ENCODE measurements around the gene GJA4.
"Not testable (repeated sequence)": the region's sequence is repeated elsewhere in the genome, so short reads cannot be mapped to it uniquely, and the experiment has no call there.

The GJA4 gene

DNA sequence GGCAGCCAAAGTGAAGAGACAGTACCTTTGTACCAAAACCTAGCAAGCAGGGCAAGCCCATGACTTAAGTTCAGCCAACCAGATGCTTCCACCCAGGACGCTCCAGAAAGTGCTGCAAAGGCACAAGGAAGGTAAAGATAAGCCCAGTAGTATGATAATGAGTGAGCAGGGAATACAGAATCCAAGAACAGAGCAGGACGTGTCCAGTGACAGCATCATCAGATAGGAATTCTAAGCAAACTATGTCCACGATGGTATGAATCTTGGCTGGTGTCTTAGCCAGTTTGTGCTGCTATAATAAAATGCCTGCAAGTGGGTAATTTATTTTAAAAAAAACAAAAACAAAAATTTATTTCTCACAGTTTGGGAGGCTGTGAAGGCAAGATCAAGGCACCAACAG, 13.6 kb downstream of the GJA4 start:
- no peaks in the 10 kb centered on the region for H4K20me1 ChIP-seq (ENCODE audit: insufficient read depth, low read length)
- H3K27me3 ChIP-seq (ENCODE audit: insufficient read depth, low read length): no peaks in the 10 kb centered on the region
- H3K9ac ChIP-seq (ENCODE audit: low read length): no peak overlapping the region
- TF ChIP-seq EZH2 (IDR thresholded peaks at IDR 0.05; ENCODE audit: borderline replicate concordance, low read length): no peak
- TF ChIP-seq, protein P1, sequence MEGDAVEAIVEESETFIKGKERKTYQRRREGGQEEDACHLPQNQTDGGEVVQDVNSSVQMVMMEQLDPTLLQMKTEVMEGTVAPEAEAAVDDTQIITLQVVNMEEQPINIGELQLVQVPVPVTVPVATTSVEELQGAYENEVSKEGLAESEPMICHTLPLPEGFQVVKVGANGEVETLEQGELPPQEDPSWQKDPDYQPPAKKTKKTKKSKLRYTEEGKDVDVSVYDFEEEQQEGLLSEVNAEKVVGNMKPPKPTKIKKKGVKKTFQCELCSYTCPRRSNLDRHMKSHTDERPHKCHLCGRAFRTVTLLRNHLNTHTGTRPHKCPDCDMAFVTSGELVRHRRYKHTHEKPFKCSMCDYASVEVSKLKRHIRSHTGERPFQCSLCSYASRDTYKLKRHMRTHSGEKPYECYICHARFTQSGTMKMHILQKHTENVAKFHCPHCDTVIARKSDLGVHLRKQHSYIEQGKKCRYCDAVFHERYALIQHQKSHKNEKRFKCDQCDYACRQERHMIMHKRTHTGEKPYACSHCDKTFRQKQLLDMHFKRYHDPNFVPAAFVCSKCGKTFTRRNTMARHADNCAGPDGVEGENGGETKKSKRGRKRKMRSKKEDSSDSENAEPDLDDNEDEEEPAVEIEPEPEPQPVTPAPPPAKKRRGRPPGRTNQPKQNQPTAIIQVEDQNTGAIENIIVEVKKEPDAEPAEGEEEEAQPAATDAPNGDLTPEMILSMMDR (IDR thresholded peaks at IDR 0.05; ENCODE audit: low read length): no peak
- H2AFZ ChIP-seq (ENCODE audit: low read length): no peak overlapping the region
- H3K79me2 ChIP-seq (ENCODE audit: insufficient read depth, low read length): no peaks in the 10 kb centered on the region
- no peaks in the 10 kb centered on the region for H3K4me1 ChIP-seq (ENCODE audit: insufficient read depth, low read length, severe bottlenecking)
- H3K9me2 ChIP-seq (ENCODE audit: low read depth, low read length): no peaks in the 10 kb centered on the region
- no peaks in the 10 kb centered on the region for H3F3A ChIP-seq (ENCODE audit: insufficient read depth, low read length)
- H3K36me3 ChIP-seq (ENCODE audit: insufficient read depth, low read length): no peaks in the 10 kb centered on the region
- H3K4me3 ChIP-seq (ENCODE audit: low read depth, low read length, poor library complexity, severe bottlenecking): no peak overlapping the region
- no peak overlapping the region for H3K27ac ChIP-seq (ENCODE audit: low read depth, low read length, poor library complexity, severe bottlenecking)
- no peaks in the 10 kb centered on the region for H3K9me3 ChIP-seq (ENCODE audit: low read length)
- no peak overlapping the region for H3K4me2 ChIP-seq (ENCODE audit: low read length)

DNA sequence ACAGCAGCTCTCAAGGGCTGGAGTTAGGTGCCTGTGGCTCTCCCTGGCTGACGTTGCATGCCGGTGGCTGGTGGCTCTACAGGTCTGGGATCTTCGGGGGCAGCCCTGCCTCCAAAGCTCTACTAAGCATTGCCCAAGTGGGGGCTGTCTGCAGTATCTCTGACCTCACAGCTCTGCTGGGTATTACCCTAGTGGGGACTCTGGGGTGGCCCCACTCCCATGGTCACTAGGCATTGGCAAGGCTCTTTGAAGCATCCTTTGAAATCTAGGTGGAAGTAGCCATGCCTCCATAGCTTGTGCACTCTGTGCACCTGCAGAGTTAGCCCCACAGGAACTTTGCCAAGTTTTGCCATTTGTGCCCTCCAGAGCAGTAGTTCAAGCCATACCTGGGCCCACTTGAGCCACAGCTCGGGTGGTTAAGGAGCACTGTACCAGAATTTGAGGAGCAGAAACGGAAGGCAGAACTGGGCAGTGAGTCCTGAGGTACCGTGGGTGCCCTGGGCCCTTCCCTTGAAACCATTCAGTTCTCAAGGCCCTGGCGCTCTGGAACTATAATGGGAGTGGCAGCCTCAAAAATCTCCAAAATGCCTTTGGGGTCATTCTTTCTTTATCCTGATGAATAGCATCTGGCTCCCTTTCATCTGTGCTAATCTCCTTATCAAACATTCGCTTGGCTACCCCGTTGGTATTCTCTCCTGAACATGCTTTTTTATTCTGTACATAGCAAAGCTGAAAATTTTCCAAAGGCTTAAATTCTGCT, 15.4 kb downstream of the GJA4 start:
- no peak overlapping the region for H3K4me2 ChIP-seq (ENCODE audit: low read length)
- no peaks in the 10 kb centered on the region for H3K79me2 ChIP-seq (ENCODE audit: insufficient read depth, low read length)
- H3K36me3 ChIP-seq (ENCODE audit: insufficient read depth, low read length): no peaks in the 10 kb centered on the region
- no peaks in the 10 kb centered on the region for H3K9me3 ChIP-seq (ENCODE audit: low read length)
- H3K4me3 ChIP-seq (ENCODE audit: low read depth, low read length, poor library complexity, severe bottlenecking): no peak overlapping the region
- H3K4me1 ChIP-seq (ENCODE audit: insufficient read depth, low read length, severe bottlenecking): no peaks in the 10 kb centered on the region
- H3K27ac ChIP-seq (ENCODE audit: low read depth, low read length, poor library complexity, severe bottlenecking): no peak overlapping the region
- H3K9ac ChIP-seq (ENCODE audit: low read length): no peak overlapping the region
- no peaks in the 10 kb centered on the region for H3K27me3 ChIP-seq (ENCODE audit: insufficient read depth, low read length)
- no peaks in the 10 kb centered on the region for H4K20me1 ChIP-seq (ENCODE audit: insufficient read depth, low read length)
- no peaks in the 10 kb centered on the region for H3K9me2 ChIP-seq (ENCODE audit: low read depth, low read length)
- no peaks in the 10 kb centered on the region for H3F3A ChIP-seq (ENCODE audit: insufficient read depth, low read length)
- no peak for TF ChIP-seq EZH2 (IDR thresholded peaks at IDR 0.05; ENCODE audit: borderline replicate concordance, low read length)
- TF ChIP-seq, protein P1 (IDR thresholded peaks at IDR 0.05; ENCODE audit: low read length): no peak
- no peak overlapping the region for H2AFZ ChIP-seq (ENCODE audit: low read length)

DNA sequence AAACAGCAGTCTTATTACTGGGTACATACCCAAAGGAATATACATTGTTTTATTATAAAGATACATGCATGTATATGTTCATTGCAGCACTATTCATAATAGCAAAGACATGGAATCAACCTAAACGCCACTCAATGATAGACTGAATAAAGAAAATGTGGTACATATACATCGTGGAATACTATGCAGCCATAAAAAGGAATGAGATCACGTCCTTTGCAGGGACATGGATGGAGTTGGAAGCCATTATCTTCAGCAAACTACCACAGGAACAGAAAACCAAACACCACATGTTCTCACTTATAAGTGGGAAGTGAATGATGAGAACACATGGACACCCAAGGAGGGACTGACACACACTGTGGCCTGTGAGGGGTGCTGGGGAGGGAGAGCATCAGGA, 18.0 kb downstream of the GJA4 start:
- H3K9me3 ChIP-seq (ENCODE audit: low read length); H3K4me3 ChIP-seq (ENCODE audit: low read depth, low read length, poor library complexity, severe bottlenecking); H3K79me2 ChIP-seq (ENCODE audit: insufficient read depth, low read length); H3K4me1 ChIP-seq (ENCODE audit: insufficient read depth, low read length, severe bottlenecking); H3K9me2 ChIP-seq (ENCODE audit: low read depth, low read length); H3K36me3 ChIP-seq (ENCODE audit: insufficient read depth, low read length); H3F3A ChIP-seq (ENCODE audit: insufficient read depth, low read length); H3K4me2 ChIP-seq (ENCODE audit: low read length); H4K20me1 ChIP-seq (ENCODE audit: insufficient read depth, low read length); H3K27ac ChIP-seq (ENCODE audit: low read depth, low read length, poor library complexity, severe bottlenecking); H3K27me3 ChIP-seq (ENCODE audit: insufficient read depth, low read length); H2AFZ ChIP-seq (ENCODE audit: low read length); H3K9ac ChIP-seq (ENCODE audit: low read length): not testable (repeated sequence)

DNA sequence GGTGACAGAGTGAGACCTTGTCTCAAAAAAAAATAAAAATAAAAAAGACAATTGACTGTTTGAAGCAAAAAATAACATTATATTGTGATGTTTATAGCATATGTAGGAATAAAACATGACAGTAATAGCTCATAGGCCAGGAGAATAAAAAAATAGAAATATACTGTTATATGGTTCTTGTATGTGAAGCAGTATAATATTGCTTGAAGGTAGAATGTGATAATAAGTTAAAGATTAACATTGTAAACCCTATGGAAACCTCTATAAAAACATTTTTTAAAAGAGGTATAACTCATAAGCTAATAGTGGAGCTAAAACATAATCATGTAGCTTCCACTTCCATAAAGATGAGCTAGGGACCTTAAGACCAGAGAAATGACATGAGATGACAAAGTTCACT, 23.5 kb downstream of the GJA4 start:
- no peaks in the 10 kb centered on the region for H3K79me2 ChIP-seq (ENCODE audit: insufficient read depth, low read length)
- no peaks in the 10 kb centered on the region for H3K36me3 ChIP-seq (ENCODE audit: insufficient read depth, low read length)
- H3F3A ChIP-seq (ENCODE audit: insufficient read depth, low read length): no peaks in the 10 kb centered on the region
- H3K4me3 ChIP-seq (ENCODE audit: low read depth, low read length, poor library complexity, severe bottlenecking): no peak overlapping the region
- no peak for TF ChIP-seq EZH2 (IDR thresholded peaks at IDR 0.05; ENCODE audit: borderline replicate concordance, low read length)
- TF ChIP-seq, protein P1 (IDR thresholded peaks at IDR 0.05; ENCODE audit: low read length): no peak
- H3K9me2 ChIP-seq (ENCODE audit: low read depth, low read length): no peaks in the 10 kb centered on the region
- no peak overlapping the region for H3K9ac ChIP-seq (ENCODE audit: low read length)
- no peaks in the 10 kb centered on the region for H3K4me1 ChIP-seq (ENCODE audit: insufficient read depth, low read length, severe bottlenecking)
- H4K20me1 ChIP-seq (ENCODE audit: insufficient read depth, low read length): no peaks in the 10 kb centered on the region
- H3K27me3 ChIP-seq (ENCODE audit: insufficient read depth, low read length): no peaks in the 10 kb centered on the region
- H3K9me3 ChIP-seq (ENCODE audit: low read length): no peaks in the 10 kb centered on the region
- H3K4me2 ChIP-seq (ENCODE audit: low read length): no peak overlapping the region
- H3K27ac ChIP-seq (ENCODE audit: low read depth, low read length, poor library complexity, severe bottlenecking): no peak overlapping the region
- H2AFZ ChIP-seq (ENCODE audit: low read length): no peak overlapping the region
